ENCODE measurements around the gene KIF2A.
"Not testable (repeated sequence)": the region's sequence is repeated elsewhere in the genome, so short reads cannot be mapped to it uniquely, and the experiment has no call there.

The KIF2A gene

GRCh38 chr5:62288118-62288517, 17.9 kb upstream of the KIF2A start:
- peaks cover 5% of the 10 kb centered on the region for H3K4me1 ChIP-seq (ENCODE audit: insufficient read depth, low read length, severe bottlenecking)
- H3F3A ChIP-seq (ENCODE audit: insufficient read depth, low read length): no peaks in the 10 kb centered on the region
- no peak overlapping the region for H2AFZ ChIP-seq (ENCODE audit: low read length)
- H3K4me3 ChIP-seq (ENCODE audit: low read depth, low read length, poor library complexity, severe bottlenecking): no peak overlapping the region
- no peak overlapping the region for H3K4me2 ChIP-seq (ENCODE audit: low read length)
- H4K20me1 ChIP-seq (ENCODE audit: insufficient read depth, low read length): no peaks in the 10 kb centered on the region
- TF ChIP-seq EZH2 (IDR thresholded peaks at IDR 0.05; ENCODE audit: borderline replicate concordance, low read length) (no peak), CTCF (IDR thresholded peaks at IDR 0.05; ENCODE audit: low read length) (no peak)
- no peak overlapping the region for H3K9ac ChIP-seq (ENCODE audit: low read length)
- no peaks in the 10 kb centered on the region for H3K9me2 ChIP-seq (ENCODE audit: low read depth, low read length)
- no peaks in the 10 kb centered on the region for H3K9me3 ChIP-seq (ENCODE audit: low read length)
- no peaks in the 10 kb centered on the region for H3K79me2 ChIP-seq (ENCODE audit: insufficient read depth, low read length)
- no peaks in the 10 kb centered on the region for H3K27me3 ChIP-seq (ENCODE audit: insufficient read depth, low read length)
- H3K27ac ChIP-seq (ENCODE audit: low read depth, low read length, poor library complexity, severe bottlenecking): no peak overlapping the region
- no peaks in the 10 kb centered on the region for H3K36me3 ChIP-seq (ENCODE audit: insufficient read depth, low read length)

- TF ChIP-seq CTCF (IDR thresholded peaks at IDR 0.05; ENCODE audit: low read length) (no peak), EZH2 (IDR thresholded peaks at IDR 0.05; ENCODE audit: borderline replicate concordance, low read length) (no peak)
- Histone ChIP-seq H3K4me2 (ENCODE audit: low read length) (no peak overlapping the region), H3K27me3 (ENCODE audit: insufficient read depth, low read length) (no peaks in the 10 kb centered on the region), H2AFZ (ENCODE audit: low read length) (no peak overlapping the region), H3K9ac (ENCODE audit: low read length) (no peak overlapping the region), H3K4me3 (ENCODE audit: low read depth, low read length, poor library complexity, severe bottlenecking) (no peak overlapping the region), H3K79me2 (ENCODE audit: insufficient read depth, low read length) (no peaks in the 10 kb centered on the region), H3K27ac (ENCODE audit: low read depth, low read length, poor library complexity, severe bottlenecking) (no peak overlapping the region), H3F3A (ENCODE audit: insufficient read depth, low read length) (no peaks in the 10 kb centered on the region), H3K9me3 (ENCODE audit: low read length) (no peaks in the 10 kb centered on the region), H3K36me3 (ENCODE audit: insufficient read depth, low read length) (no peaks in the 10 kb centered on the region), H4K20me1 (ENCODE audit: insufficient read depth, low read length) (no peaks in the 10 kb centered on the region), H3K4me1 (ENCODE audit: insufficient read depth, low read length, severe bottlenecking) (peaks cover 5% of the 10 kb centered on the region), H3K9me2 (ENCODE audit: low read depth, low read length) (no peaks in the 10 kb centered on the region)
Measured at GRCh38 chr5:62289813-62290212, 16.2 kb upstream of the KIF2A start.

- not testable (repeated sequence) for H4K20me1 ChIP-seq (ENCODE audit: insufficient read depth, low read length); H3K4me1 ChIP-seq (ENCODE audit: insufficient read depth, low read length, severe bottlenecking); H3K27ac ChIP-seq (ENCODE audit: low read depth, low read length, poor library complexity, severe bottlenecking); H3K79me2 ChIP-seq (ENCODE audit: insufficient read depth, low read length); H3K9me3 ChIP-seq (ENCODE audit: low read length); H3F3A ChIP-seq (ENCODE audit: insufficient read depth, low read length); H2AFZ ChIP-seq (ENCODE audit: low read length); H3K9me2 ChIP-seq (ENCODE audit: low read depth, low read length); H3K27me3 ChIP-seq (ENCODE audit: insufficient read depth, low read length); H3K9ac ChIP-seq (ENCODE audit: low read length); H3K36me3 ChIP-seq (ENCODE audit: insufficient read depth, low read length)
- peak overlapping the region; percentile 45; the same call in 1 of the 2 replicates for H3K4me2 ChIP-seq (ENCODE audit: low read length)
- H3K4me3 ChIP-seq (ENCODE audit: low read depth, low read length, poor library complexity, severe bottlenecking): peak overlapping the region; percentile 36
- TF ChIP-seq CTCF (IDR thresholded peaks at IDR 0.05; ENCODE audit: low read length): peak; percentile 14; the same call in 1 of the 2 replicates
Measured at GRCh38 chr5:62291829-62292228, 14.2 kb upstream of the KIF2A start.

Data from OCI-LY1 (cell line).